Right lobe of liver (tissue), 6 donors: ENCODE data around the gene CPOX. TPM values are rescaled to one million over a fixed set of nuclear protein-coding genes. Genes with fewer than 3 reads are reported as not detected.
A peak's percentile ranks its signal among the peaks of the same experiment; 100 is the strongest.

Source experiments
- ATAC-seq, 4 donors: fragments of 200-7000 bp; cut with Tn5 transposase; one replicate each; pipeline ENCODE4 v1.9.1; 2020; ENCODE audit warnings: mild to moderate bottlenecking in 4 of 4, moderate library complexity in 4 of 4
- DNase-seq, 3 donors: peaks; one replicate each; pipeline ENCODE4 v3.0.0-alpha.2; 2020
- H3K27ac ChIP-seq, 3 donors: fragments of 200-600 bp; one replicate each; pipeline ENCODE4 v1.8.0; 2022
- H3K27me3 ChIP-seq, 2 donors: fragments of 200-600 bp; one replicate each; pipeline ENCODE4 v1.8.0; 2022
- H3K36me3 ChIP-seq, 4 donors: fragments of 200-600 bp; sonication (generic) in 1 of 4; one replicate each; pipeline versions ENCODE4 v1.5.1 to v1.8.0; 2017 to 2022; ENCODE audit warnings: control low read depth in 1 of 4
- H3K4me1 ChIP-seq, 4 donors: fragments of 200-600 bp; sonication (generic) in 1 of 4; one replicate each; pipeline versions ENCODE4 v1.5.1 to v1.8.0; 2017 to 2022; ENCODE audit warnings: control low read depth in 1 of 4
- H3K4me3 ChIP-seq, 3 donors: fragments of 200-600 bp; one replicate each; pipeline ENCODE4 v1.8.0; 2022
- H3K9me3 ChIP-seq, 4 donors: fragments of 200-600 bp; sonication (generic) in 1 of 4; one replicate each; pipeline versions ENCODE4 v1.5.1 to v1.8.0; 2017 to 2022; ENCODE audit warnings: control low read depth in 1 of 4
- POLR2A ChIP-seq: fragments of 450-650 bp; IDR thresholded peaks from one replicate; pipeline ENCODE4 v1.6.1; 2017; ENCODE audit warnings: antibody characterized with exemption, mild to moderate bottlenecking
- WGBS: methylation state at CpG from one replicate; pipeline ENCODE4 v1.1.6; 2018; ENCODE audit warnings: low coverage, low lambda C conversion rate; ENCODE audit not compliant: insufficient coverage; ENCODE audit errors: missing lambda C conversion rate; 5-methylcytosine and 5-hydroxymethylcytosine counted together
- intact Hi-C, 2 donors: fragments of 100-400 bp; cut with DNase I; formaldehyde crosslinking; loops; one replicate each; pipeline versions ENCODE4 v1.11.2 to v1.14.1; 2022
- total RNA-seq, 6 experiments: library from RNA; depleted of rRNA in 2 of 6; stranded (reverse); fragments of >200 nt in 2 of 6; fragmentation: NEBNext Ultra II Directional in 3 of 6; extraction: Animal tissue kit (Norgen Biotek cat#: 25700) in 3 of 6; gene quantifications; one replicate each; pipeline versions ENCODE4 v1.1.0 to v1.2.4, GENCODE V29; 2016 to 2023
- TF ChIP-seq, protein P1 (sequence below), 4 donors: fragments of 200-600 bp in 3 of 4; fragments of 450-650 bp in 1 of 4; IDR thresholded peaks; one replicate each; pipeline versions ENCODE4 v1.5.1 to v1.8.0; 2016 to 2022; ENCODE audit warnings: antibody characterized with exemption in 4 of 4, mild to moderate bottlenecking in 2 of 4
- donor health status: DM: no; HTN: yes; CAD: no.
- donor health status: DM: no; HTN: no; CAD: no.
- donor health status: DM: no; HTN: no; CAD: no.
- donor health status: DM: no; HTN: yes; CAD: no.
- donor health status: DM: no; HTN: yes; CAD: no.

Gene CPOX
- total RNA-seq, 6 experiments from 2014 or later, result 20.3 to 26.9 (median 22.6) TPM

DNA sequence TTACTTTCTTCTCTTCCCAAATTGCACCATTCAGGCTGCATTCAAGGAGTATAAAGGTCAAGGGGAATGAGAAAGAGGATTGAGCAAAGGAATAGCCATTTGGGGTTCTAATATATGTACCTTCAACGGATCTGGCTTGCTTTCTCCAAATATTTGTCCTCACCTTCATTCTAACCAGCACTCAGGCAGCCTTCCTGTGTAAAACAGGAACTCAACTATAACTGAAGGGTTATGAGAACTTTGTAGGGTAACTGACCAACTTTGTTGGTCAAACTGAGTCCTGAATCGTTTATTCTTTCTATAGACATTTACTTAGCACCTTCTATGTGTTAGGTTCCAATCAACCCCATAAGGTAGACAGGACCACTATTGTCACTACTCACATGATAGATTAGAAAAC, 5.1 kb upstream of the CPOX start:
- Histone ChIP-seq H3K4me3 (no peak overlapping the region), H3K4me1 (peaks cover 0 to 66% (median 18%) of the 10 kb centered on the region in 4 donors), H3K36me3 (no peaks in the 10 kb centered on the region), H3K27me3 (no peaks in the 10 kb centered on the region), H3K9me3 (no peaks in the 10 kb centered on the region), H3K27ac (peak overlapping the region in 1 of 3 donors; percentile 0)
- intact Hi-C loops, result no loop called here
- no peak for ATAC-seq
- TF ChIP-seq POLR2A, result no peak
- TF ChIP-seq, protein P1, sequence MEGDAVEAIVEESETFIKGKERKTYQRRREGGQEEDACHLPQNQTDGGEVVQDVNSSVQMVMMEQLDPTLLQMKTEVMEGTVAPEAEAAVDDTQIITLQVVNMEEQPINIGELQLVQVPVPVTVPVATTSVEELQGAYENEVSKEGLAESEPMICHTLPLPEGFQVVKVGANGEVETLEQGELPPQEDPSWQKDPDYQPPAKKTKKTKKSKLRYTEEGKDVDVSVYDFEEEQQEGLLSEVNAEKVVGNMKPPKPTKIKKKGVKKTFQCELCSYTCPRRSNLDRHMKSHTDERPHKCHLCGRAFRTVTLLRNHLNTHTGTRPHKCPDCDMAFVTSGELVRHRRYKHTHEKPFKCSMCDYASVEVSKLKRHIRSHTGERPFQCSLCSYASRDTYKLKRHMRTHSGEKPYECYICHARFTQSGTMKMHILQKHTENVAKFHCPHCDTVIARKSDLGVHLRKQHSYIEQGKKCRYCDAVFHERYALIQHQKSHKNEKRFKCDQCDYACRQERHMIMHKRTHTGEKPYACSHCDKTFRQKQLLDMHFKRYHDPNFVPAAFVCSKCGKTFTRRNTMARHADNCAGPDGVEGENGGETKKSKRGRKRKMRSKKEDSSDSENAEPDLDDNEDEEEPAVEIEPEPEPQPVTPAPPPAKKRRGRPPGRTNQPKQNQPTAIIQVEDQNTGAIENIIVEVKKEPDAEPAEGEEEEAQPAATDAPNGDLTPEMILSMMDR (IDR thresholded peaks at IDR 0.05), result no peak
- DNase-seq, result no peak
- WGBS, result 28% methylated on average over 2 of the region's 2 CpGs

DNA sequence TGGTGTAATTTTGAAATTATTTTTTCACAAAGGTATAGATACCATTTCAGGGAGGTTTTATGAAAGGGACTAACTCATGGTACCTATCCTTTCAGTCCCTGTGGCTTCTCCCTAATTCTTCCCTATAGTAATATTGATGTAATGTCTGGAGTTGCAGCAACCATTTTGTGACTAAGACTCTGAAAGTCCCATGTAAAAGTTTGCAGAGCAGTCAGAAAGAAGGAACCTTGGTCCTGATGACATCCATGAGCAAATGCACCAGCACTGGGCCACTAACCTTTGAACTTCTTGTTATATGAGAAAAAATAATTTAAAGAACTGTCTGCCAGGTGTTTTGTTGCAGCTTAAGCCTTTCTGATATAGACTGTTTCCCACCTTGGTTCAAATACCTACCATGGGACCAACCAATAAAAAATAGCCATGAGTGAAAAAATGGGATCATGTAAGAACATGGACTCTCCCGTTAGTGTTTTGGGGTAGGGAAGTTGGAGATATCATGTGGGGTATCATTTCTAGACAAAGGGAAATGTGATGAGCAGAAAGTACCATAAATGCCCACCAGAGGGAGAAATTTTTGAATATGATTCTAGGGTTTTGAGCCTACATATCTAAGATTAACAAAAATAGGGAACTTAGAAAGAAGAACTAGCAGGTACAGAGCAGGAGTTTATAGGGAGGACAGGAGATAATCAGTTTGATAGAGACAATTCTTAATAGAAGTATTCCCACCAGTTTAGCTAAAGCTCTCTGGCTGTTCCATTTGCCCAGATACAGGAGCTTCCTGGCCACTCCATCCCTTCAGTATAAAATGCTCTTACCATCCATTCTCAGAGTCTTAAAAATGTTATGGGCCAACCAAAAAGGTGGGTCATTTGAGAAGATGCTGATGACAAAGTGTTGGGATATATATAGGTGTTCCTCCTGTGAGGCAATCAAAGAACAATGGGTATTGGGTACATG, 3.4 kb upstream of the CPOX start:
- Histone ChIP-seq H3K27ac (peak overlapping the region in 2 of 3 donors; percentile 2 to 16), H3K4me1 (peaks cover 0 to 69% (median 17%) of the 10 kb centered on the region in 4 donors), H3K27me3 (no peaks in the 10 kb centered on the region), H3K9me3 (no peaks in the 10 kb centered on the region), H3K36me3 (no peaks in the 10 kb centered on the region), H3K4me3 (no peak overlapping the region)
- intact Hi-C loops, result no loop called here
- WGBS, result 40% methylated on average over 1 of the region's 1 CpG
- TF ChIP-seq POLR2A, result no peak
- TF ChIP-seq, protein P1 (IDR thresholded peaks at IDR 0.05), result peak; percentile 39 to 53 (median 46)
- DNase-seq, result no peak
- ATAC-seq, result no peak

DNA sequence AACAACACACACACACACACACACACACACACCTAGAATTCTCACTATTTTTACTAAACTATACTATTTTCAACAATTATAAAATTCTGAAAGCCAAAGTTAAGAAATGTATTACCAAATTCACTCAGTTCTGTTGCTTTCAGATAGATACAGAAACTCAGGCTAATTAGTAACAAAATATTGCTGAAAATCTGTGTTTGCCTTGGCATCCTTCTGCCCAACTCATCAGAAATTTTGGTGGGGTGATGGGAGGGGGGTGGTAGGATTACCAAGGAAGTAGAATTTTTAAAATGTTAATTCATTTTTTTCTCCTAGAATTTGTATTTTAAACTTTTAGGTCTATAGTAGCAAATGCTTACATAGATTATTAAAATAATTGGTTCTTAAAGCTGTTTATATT, 2.7 kb upstream of the CPOX start:
- Histone ChIP-seq H3K27me3 (no peaks in the 10 kb centered on the region), H3K27ac (peak overlapping the region; percentile 33 to 79 (median 48)), H3K36me3 (peaks cover 0 to 1% (median 0%) of the 10 kb centered on the region in 4 donors), H3K4me1 (peaks cover 0 to 71% (median 17%) of the 10 kb centered on the region in 4 donors), H3K4me3 (no peak overlapping the region), H3K9me3 (no peaks in the 10 kb centered on the region)
- no peak for TF ChIP-seq POLR2A
- TF ChIP-seq, protein P1 (IDR thresholded peaks at IDR 0.05), result no peak
- intact Hi-C loops, result no loop called here
- ATAC-seq (peak in 2 of 4 donors; percentile 8 to 29), DNase-seq (peak in 1 of 3 donors; percentile 50)

DNA sequence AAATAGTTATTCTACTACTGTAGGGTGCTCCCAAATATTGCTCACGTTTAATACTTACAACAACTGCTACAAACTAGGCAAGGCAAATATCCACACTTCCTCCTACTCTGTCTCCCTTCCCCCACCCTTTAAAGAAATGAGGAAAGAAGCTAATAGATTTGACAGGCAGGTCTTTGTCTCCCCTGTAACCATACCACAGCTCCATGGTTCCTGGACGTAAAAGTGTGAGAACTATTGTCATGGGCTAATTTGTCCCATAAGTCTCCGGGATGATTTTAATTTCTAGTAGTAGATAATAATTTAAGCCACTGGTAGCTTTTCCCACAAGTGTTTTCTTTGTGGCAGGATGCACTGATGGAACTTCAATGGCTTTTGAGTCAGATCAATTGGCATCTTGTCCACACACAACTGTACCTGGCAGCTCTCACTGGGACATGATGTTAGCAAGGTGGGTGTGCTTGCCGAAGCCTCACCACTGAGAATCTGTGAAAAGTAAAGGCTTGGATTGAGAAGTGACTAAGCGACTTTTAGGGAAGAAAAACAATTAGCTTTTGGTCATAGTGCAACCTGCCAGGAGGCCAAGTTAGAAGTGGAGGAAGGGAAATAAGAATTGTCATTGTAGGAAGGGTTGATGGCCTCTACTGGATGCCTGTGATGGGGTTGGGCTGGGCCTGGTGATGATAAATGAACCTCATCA, 1.4 kb upstream of the CPOX start:
- DNase-seq (peak in 2 of 3 donors; percentile 30 to 47), ATAC-seq (peak in 1 of 4 donors; percentile 4)
- Histone ChIP-seq H3K4me1 (peaks cover 0 to 58% (median 13%) of the 10 kb centered on the region in 4 donors), H3K27me3 (no peaks in the 10 kb centered on the region), H3K9me3 (no peaks in the 10 kb centered on the region), H3K4me3 (no peak overlapping the region), H3K27ac (peak overlapping the region; percentile 48 to 79 (median 69)), H3K36me3 (peaks cover 0 to 14% (median 6%) of the 10 kb centered on the region in 4 donors)
- 48% methylated on average over 5 of the region's 5 CpGs for WGBS
- intact Hi-C loops, result no loop called here
- no peak for TF ChIP-seq POLR2A
- TF ChIP-seq, protein P1 (IDR thresholded peaks at IDR 0.05), result no peak
